ENCODE results near the gene HOXB6. TPM values are rescaled to one million over a fixed set of nuclear protein-coding genes. Genes with fewer than 3 reads are reported as not detected.
A peak's percentile ranks its signal among the peaks of the same experiment; 100 is the strongest.

HOXB6 gene
- total RNA-seq, 6 donors from 2014 or later = 1.1 to 11.3 (median 7.0) TPM

GRCh38 chr17:48631693-48632578 is 27.1 kb upstream of the HOXB6 start:
- Histone ChIP-seq H3K27me3 (peaks cover 0 to 88% (median 64%) of the 10 kb centered on the region in 4 donors), H3K9me3 (no peaks in the 10 kb centered on the region), H3K36me3 (no peaks in the 10 kb centered on the region), H3K4me3 (no peak overlapping the region), H3K4me1 (peaks cover 3 to 13% (median 6%) of the 10 kb centered on the region in 4 donors), H3K27ac (no peak overlapping the region)
- 27 to 32% methylated on average over 6 to 7 of the region's 7 CpGs for WGBS, 2 donors
- DNase-seq (no peak), ATAC-seq (ENCODE audit: low FRiP score in 2 of 2) (peak in 1 of 2 donors; percentile 5)
- TF ChIP-seq CTCF (IDR thresholded peaks at IDR 0.05) (no peak), EP300 (IDR thresholded peaks at IDR 0.05) (no peak), POLR2AphosphoS5 (IDR thresholded peaks at IDR 0.05) (no peak)

GRCh38 chr17:48630925-48631692 is 26.3 kb upstream of the HOXB6 start:
- Histone ChIP-seq H3K36me3 (no peaks in the 10 kb centered on the region), H3K9me3 (no peaks in the 10 kb centered on the region), H3K4me3 (no peak overlapping the region), H3K4me1 (peaks cover 8 to 16% (median 15%) of the 10 kb centered on the region in 4 donors), H3K27ac (no peak overlapping the region), H3K27me3 (peaks cover 3 to 88% (median 67%) of the 10 kb centered on the region in 4 donors)
- TF ChIP-seq EP300 (IDR thresholded peaks at IDR 0.05) (no peak), CTCF (IDR thresholded peaks at IDR 0.05) (no peak)
- DNase-seq (no peak), ATAC-seq (ENCODE audit: low FRiP score in 2 of 2) (no peak)
- 40 to 44% methylated on average over 15 of the region's 15 CpGs for WGBS, 2 donors

GRCh38 chr17:48630009-48630924 is 25.5 kb upstream of the HOXB6 start:
- TF ChIP-seq POLR2AphosphoS5 (IDR thresholded peaks at IDR 0.05) = no peak
- ATAC-seq (ENCODE audit: low FRiP score in 2 of 2) (no peak), DNase-seq (no peak)
- no peak overlapping the region for H3K27ac ChIP-seq
- H3K4me1 ChIP-seq = peaks cover 17 to 25% (median 23%) of the 10 kb centered on the region in 4 donors
- H3K4me3 ChIP-seq = no peak overlapping the region
- peaks cover 3 to 88% (median 71%) of the 10 kb centered on the region in 4 donors for H3K27me3 ChIP-seq
- WGBS, 2 donors = 41 to 56% methylated on average over 15 of the region's 15 CpGs
- H3K36me3 ChIP-seq = no peaks in the 10 kb centered on the region
- no peaks in the 10 kb centered on the region for H3K9me3 ChIP-seq

GRCh38 chr17:48629411-48629759 is 24.6 kb upstream of the HOXB6 start:
- 27 to 31% methylated on average over 4 to 5 of the region's 5 CpGs for WGBS, 2 donors
- no peak overlapping the region for H3K27ac ChIP-seq
- no peak for TF ChIP-seq POLR2AphosphoS5 (IDR thresholded peaks at IDR 0.05)
- TF ChIP-seq CTCF (IDR thresholded peaks at IDR 0.05) = no peak
- no peak for TF ChIP-seq POLR2A (IDR thresholded peaks at IDR 0.05)
- TF ChIP-seq EP300 (IDR thresholded peaks at IDR 0.05) = no peak
- H3K27me3 ChIP-seq = peaks cover 3 to 88% (median 72%) of the 10 kb centered on the region in 4 donors
- H3K4me3 ChIP-seq = no peak overlapping the region
- H3K4me1 ChIP-seq = peaks cover 24 to 32% (median 29%) of the 10 kb centered on the region in 4 donors
- ATAC-seq (ENCODE audit: low FRiP score in 2 of 2) (no peak), DNase-seq (no peak)
- no peaks in the 10 kb centered on the region for H3K9me3 ChIP-seq
- H3K36me3 ChIP-seq = no peaks in the 10 kb centered on the region

Data from upper lobe of left lung (tissue), 6 donors.